HUES6 (cell line): ENCODE results near the gene FOXA1.
"Not testable (repeated sequence)": the region's sequence is repeated elsewhere in the genome, so short reads cannot be mapped to it uniquely, and the experiment has no call there.

Experiments used
- H3K27ac ChIP-seq: 2 replicates; pipeline ENCODE4 v1.7.0; 2013; ENCODE audit warnings: low read depth, mild to moderate bottlenecking, low read length, inconsistent platforms
- H3K27me3 ChIP-seq: 2 replicates; pipeline ENCODE4 v1.6.1; 2013; ENCODE audit warnings: low read length; ENCODE audit not compliant: control insufficient read depth, insufficient read depth
- H3K36me3 ChIP-seq: 2 replicates; pipeline ENCODE4 v1.6.1; 2013; ENCODE audit warnings: low read length; ENCODE audit not compliant: control insufficient read depth, insufficient read depth
- H3K4me1 ChIP-seq: 2 replicates; pipeline ENCODE4 v1.6.1; 2013; ENCODE audit warnings: low read length; ENCODE audit not compliant: control insufficient read depth, insufficient read depth
- H3K4me3 ChIP-seq: 2 replicates; pipeline ENCODE4 v1.5.1; 2013; ENCODE audit warnings: low read depth, low read length
- H3K9ac ChIP-seq: one replicate; pipeline ENCODE4 v1.6.1; 2013; ENCODE audit warnings: mild to moderate bottlenecking, low read length
- H3K9me3 ChIP-seq: 2 replicates; pipeline ENCODE4 v1.6.1; 2013; ENCODE audit warnings: low read depth, low read length; ENCODE audit not compliant: control insufficient read depth, insufficient read depth

The FOXA1 gene

DNA sequence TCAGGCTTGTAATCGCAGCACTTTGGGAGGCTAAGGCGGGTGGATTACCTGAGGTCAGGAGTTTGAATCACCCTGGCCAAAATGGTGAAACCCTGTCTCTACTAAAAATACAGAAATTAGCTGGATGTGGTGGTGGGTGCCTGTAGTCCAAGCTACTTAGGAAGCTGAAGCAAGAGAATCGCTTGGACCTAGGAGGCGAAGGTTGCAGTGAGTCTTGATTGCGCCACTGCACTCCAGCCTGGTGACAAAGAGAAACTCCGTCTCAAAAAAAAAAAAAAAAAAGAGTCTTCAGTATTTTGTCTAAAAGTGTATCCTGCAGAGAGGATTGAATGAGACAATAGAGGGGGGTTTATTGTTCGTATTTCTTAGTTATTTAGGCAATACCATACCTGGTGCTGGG, 25.3 kb downstream of the FOXA1 start:
- H3K36me3 ChIP-seq: no peaks in the 10 kb centered on the region
- peaks cover 15% of the 10 kb centered on the region; the same call in 1 of the 2 replicates for H3K4me1 ChIP-seq
- H3K4me3 ChIP-seq: no peak overlapping the region
- H3K9me3 ChIP-seq: no peaks in the 10 kb centered on the region
- H3K27me3 ChIP-seq: peaks cover 6% of the 10 kb centered on the region; the same call in 1 of the 2 replicates
- H3K9ac ChIP-seq: no peak overlapping the region
- no peak overlapping the region for H3K27ac ChIP-seq

DNA sequence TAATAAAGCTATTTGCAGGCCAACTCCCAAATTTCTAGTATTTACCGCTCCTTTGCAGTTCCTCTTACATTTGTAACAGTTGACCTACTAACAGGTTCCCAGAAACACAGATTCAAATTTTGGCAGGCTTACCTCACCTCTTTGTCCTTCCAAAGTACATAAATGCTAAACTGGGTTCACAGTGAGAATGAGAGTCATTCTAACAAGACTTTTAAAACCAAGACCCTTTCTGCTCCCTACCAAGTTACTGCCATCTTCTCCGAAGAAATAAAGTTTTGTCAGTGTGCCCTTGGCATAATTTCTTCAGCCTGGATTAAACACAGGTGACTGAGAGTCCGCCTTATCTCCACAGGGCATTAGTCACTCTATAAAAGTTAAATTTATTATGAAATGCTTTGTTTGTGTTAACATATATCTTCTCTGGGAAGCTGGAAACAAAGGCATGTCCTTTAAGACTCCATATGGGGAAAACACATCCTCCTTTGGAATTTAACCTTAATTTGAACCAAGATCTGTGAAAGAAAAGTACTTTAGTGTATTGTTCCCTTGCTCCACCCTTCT, 28.2 kb downstream of the FOXA1 start:
- 0 out of 2 replicates have a peak, but pooled peaks cover under 1% of the 10 kb centered on the region for H3K27me3 ChIP-seq
- H3K36me3 ChIP-seq: no peaks in the 10 kb centered on the region
- H3K4me3 ChIP-seq: no peak overlapping the region
- no peak overlapping the region for H3K27ac ChIP-seq
- H3K9me3 ChIP-seq: no peaks in the 10 kb centered on the region
- no peak overlapping the region for H3K9ac ChIP-seq
- H3K4me1 ChIP-seq: peaks cover 15% of the 10 kb centered on the region; the same call in 1 of the 2 replicates

DNA sequence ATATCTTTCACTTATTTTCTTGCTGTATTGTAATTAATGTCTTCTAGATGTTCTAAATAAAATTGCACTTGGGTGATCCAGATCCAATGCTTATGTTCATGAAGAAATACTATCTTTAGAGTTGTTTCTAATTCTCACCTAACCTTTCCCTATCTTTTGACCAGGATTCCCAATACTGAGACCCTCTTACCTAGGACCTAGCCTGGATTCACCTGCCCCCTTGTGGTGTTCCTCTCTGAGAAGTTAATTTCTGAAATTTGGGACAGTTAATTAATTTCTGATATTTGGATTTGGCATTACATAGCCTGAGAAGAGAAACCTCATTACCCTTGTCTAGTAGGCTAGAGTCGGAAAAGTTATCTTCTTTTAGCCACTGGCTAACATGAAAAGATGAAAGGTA, 29.5 kb downstream of the FOXA1 start:
- Histone ChIP-seq H3K4me1 (peaks cover 15% of the 10 kb centered on the region; the same call in 1 of the 2 replicates), H3K4me3 (no peak overlapping the region), H3K27me3 (no peaks in the 10 kb centered on the region), H3K9me3 (no peaks in the 10 kb centered on the region), H3K36me3 (no peaks in the 10 kb centered on the region), H3K27ac (no peak overlapping the region), H3K9ac (no peak overlapping the region)

DNA sequence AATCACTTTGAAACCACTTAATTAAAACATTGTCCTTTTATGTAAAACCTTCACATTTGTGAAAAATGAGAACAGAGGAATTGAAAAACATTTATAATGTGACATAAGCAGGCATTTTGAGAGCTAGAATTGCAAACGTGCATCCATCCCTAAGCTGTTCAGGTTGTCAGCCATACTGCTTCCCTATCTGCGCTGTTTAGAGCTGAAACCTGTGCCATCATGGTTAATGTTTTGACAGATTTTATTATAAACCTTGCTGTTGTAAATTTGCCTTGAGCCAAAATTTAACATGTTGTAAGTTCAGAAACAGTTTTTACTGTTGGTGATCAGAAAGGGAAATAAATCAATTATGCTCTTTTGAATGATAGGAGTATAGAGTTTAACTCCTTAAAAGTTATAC, 31.9 kb downstream of the FOXA1 start:
- Histone ChIP-seq H3K27ac (no peak overlapping the region), H3K9me3 (no peaks in the 10 kb centered on the region)

DNA sequence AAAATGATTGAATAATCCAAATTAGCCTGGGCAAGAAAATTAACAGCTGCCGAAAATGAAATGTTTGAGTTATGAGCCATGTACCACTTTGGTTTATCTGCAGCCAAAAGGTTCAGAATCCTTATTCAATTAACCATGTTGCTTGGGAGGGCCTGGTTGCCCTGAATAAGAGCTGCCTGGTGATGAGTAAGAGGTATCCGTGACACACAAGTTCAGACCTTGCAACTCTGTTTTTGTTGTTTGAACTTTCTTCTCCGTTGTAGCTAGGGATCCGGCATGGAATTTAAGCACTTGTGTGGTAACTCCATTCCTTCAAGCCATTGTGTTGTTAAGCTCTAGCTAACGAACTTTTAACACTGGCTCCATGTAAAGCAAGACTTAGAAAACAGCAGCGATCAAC, 35.7 kb downstream of the FOXA1 start:
- Histone ChIP-seq H3K4me3 (no peak overlapping the region), H3K9ac (no peak overlapping the region), H3K27me3 (no peaks in the 10 kb centered on the region), H3K36me3 (no peaks in the 10 kb centered on the region), H3K27ac (no peak overlapping the region), H3K4me1 (no peaks in the 10 kb centered on the region; the same call in 1 of the 2 replicates), H3K9me3 (peaks cover 7% of the 10 kb centered on the region)

More for the DNA sequence above, 31.9 kb downstream of the FOXA1 start:
- Histone ChIP-seq H3K27me3 (no peaks in the 10 kb centered on the region), H3K4me3 (no peak overlapping the region), H3K36me3 (no peaks in the 10 kb centered on the region), H3K4me1 (peaks cover 15% of the 10 kb centered on the region; the same call in 1 of the 2 replicates), H3K9ac (no peak overlapping the region)

DNA sequence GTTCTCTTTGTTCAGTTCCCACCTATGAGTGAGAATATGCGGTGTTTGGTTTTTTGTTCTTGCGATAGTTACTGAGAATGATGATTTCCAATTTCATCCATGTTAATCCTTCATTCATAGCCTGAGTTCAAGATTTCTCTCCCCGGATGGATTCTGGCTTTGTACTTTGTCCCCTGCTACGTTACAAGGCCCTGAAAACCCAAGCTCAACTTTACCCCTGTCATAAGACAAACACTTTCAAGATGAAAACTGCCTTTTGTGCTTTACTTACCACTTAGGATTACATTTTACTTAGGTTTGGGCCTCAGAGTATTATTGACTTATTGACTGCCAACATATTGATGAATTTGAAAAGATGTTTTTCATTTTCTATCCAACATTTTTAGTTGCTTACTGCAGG, 36.3 kb downstream of the FOXA1 start:
- peaks cover 12% of the 10 kb centered on the region for H3K9me3 ChIP-seq
- H3K27ac ChIP-seq: no peak overlapping the region
- H3K27me3 ChIP-seq: no peaks in the 10 kb centered on the region
- H3K4me1 ChIP-seq: no peaks in the 10 kb centered on the region; the same call in 1 of the 2 replicates
- no peaks in the 10 kb centered on the region for H3K36me3 ChIP-seq
- H3K9ac ChIP-seq: no peak overlapping the region
- no peak overlapping the region for H3K4me3 ChIP-seq

DNA sequence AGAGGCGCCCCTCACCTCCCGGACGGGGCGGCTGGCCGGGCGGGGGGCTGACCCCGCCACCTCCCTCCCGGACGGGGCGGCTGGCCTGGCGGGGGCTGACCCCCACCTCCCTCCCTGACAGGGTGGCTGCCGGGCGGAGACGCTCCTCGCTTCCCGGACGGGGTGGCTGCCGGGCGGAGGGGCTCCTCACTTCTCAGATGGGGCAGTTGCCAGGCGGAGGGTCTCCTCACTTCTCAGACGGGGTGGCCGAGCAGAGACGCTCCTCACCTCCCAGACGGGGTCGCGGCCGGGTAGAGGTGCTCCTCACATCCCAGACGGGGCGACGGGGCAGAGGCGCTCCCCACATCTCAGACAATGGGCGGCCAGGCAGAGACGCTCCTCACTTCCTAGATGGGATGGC, 39.5 kb downstream of the FOXA1 start:
- not testable (repeated sequence) for H3K9ac ChIP-seq, H3K4me3 ChIP-seq, H3K36me3 ChIP-seq, H3K27me3 ChIP-seq, H3K4me1 ChIP-seq, H3K27ac ChIP-seq
- H3K9me3 ChIP-seq: peaks cover 12% of the 10 kb centered on the region

DNA sequence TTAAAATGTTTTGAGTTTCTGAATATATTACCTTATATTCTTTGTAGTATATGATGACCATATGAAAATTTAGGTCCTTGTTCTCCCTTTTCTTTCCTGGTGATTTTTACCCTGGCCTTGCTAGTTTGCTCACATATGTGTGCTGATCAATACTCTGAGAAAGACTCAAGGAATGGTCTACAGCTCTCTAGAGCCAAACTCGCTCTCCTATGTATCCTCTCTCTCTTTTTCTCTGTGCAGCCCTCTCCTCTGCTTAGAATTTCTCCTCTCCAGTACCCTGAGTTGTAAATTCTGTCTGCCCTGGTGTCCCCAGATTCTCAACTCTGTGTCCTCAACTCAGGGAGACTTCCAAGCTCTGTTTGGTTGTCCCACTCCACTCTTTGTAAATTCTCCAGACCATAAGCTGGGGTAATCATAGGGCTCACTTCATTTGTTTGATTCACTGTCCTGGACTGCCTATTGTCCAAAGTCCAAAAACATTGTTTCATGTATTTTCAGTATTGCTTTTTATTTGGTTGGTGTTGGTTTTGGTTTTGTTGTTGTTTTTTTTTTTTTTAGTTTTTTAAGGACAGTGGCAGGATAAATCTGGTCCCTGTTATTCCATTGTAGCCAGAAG, 41.0 kb downstream of the FOXA1 start:
- H3K27ac ChIP-seq: no peak overlapping the region
- H3K9me3 ChIP-seq: peaks cover 12% of the 10 kb centered on the region
- no peak overlapping the region for H3K4me3 ChIP-seq
- no peaks in the 10 kb centered on the region for H3K4me1 ChIP-seq
- H3K27me3 ChIP-seq: no peaks in the 10 kb centered on the region
- H3K9ac ChIP-seq: no peak overlapping the region
- no peaks in the 10 kb centered on the region for H3K36me3 ChIP-seq

DNA sequence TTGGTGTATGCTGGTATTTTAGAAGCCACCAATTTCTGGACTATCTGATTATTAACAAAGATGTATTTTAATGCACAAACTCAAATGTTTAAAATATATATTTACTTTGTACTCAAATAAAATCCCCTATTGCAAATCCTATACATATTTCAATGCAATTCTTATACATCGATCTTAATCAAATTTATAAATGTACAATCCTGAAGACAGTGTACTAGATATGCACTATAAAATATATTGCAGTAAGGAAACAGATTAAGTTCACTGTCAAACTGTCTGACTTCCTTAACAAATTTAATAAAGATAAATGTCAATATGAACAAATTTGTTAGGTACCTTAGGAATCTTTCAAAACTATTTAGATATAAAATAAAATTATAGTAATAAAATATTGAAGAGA, 43.9 kb downstream of the FOXA1 start:
- Histone ChIP-seq H3K4me3 (no peak overlapping the region), H3K27me3 (no peaks in the 10 kb centered on the region), H3K9me3 (0 out of 2 replicates have a peak, but pooled peaks cover 4% of the 10 kb centered on the region), H3K36me3 (no peaks in the 10 kb centered on the region), H3K9ac (no peak overlapping the region), H3K4me1 (no peaks in the 10 kb centered on the region), H3K27ac (no peak overlapping the region)

DNA sequence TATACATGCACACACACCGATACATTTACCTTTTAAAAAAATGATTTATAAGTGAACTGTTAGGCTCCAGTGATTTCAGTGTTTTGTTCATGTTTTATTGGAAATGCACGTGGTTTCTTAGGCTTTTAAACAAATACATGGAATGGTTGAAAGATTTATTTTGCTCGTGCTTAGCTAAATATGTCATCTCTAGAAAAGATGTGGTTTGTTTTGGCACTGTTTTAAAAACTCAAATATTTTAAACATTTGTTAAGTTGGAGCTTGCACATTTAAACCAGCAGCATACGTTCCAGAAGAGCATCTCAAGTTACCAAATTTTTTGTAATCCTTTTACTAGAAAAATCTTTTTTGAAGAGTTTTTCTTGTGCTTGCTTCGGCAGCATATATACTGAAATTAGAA, 44.5 kb downstream of the FOXA1 start:
- Histone ChIP-seq H3K4me1 (no peaks in the 10 kb centered on the region), H3K36me3 (no peaks in the 10 kb centered on the region), H3K9ac (no peak overlapping the region), H3K9me3 (0 out of 2 replicates have a peak, but pooled peaks cover 4% of the 10 kb centered on the region), H3K4me3 (no peak overlapping the region), H3K27me3 (no peaks in the 10 kb centered on the region), H3K27ac (no peak overlapping the region)

DNA sequence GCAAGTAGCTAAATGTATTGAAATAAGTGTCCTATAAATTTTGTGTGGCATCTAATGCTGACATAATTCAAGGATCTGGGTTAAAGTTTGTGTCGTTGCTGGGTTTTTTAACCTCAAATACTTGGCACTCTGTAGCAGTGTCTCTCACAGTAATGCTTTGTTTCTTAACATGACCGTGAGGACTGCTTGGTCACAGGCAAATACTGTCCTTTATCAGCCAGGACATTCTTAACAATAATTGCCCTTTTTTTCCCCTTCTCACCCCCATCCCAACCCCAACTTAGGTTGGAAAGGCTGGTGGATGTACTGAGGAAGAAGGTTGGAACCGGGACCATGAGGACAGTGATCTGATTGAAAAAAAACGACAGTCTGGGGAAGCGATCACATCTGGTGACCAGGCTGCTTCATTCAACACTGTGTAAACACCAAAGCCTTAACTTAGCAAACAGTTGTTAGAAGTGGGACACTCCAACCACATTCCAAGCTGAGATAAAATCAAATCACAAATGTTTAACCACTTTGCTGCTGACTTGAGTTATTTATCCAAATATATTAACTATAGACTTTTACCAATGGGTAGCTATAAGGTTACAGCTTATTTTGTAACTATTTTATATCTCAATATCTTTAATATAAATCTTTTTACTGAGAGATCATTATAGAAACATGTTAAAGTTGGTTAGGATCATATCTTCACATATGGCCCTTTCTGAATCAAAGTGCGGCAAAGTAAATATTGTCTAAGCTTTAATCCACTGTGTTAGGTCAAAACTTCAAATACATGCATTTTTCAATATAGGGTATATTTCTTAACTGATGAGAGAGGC, 48.2 kb downstream of the FOXA1 start:
- Histone ChIP-seq H3K27me3 (no peaks in the 10 kb centered on the region), H3K9ac (no peak overlapping the region), H3K4me1 (no peaks in the 10 kb centered on the region), H3K27ac (no peak overlapping the region), H3K4me3 (no peak overlapping the region), H3K36me3 (no peaks in the 10 kb centered on the region), H3K9me3 (no peaks in the 10 kb centered on the region)
